ENCODE results near the gene RPUSD3. TPM values are rescaled to one million over a fixed set of nuclear protein-coding genes. Genes with fewer than 3 reads are reported as not detected.
A peak's percentile ranks its signal among the peaks of the same experiment; 100 is the strongest.

Gene RPUSD3
- total RNA-seq, 1 donor from 2014 or later, result 85.7 TPM

DNA sequence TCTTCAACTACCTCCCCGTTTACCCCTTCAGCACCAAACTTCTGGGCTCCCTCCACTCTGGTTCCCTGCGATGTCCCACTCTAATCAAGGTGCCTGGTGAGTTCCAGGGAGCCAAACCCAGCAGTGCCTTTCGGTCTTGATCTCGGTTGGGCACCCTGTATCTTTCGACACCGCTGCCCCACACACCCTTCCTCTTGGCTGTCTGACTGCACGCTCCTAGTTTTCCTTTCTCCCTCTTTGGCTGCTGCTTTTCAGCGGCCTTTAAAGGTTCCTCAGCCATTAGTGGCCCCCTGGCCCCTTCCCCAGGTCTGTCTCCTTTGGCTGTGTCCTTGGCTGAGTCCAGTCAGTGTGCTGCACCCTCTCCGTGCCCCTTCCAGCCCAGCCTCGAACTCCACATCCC, 33.0 kb downstream of the RPUSD3 start:
- Mint-ChIP-seq H3K4me1 (peaks cover 37% of the 10 kb centered on the region), H3K27ac (peak overlapping the region; percentile 35), H3K36me3 (ENCODE audit: low read depth) (peaks cover 45% of the 10 kb centered on the region), H3K9me3 (no peaks in the 10 kb centered on the region), H3K27me3 (no peaks in the 10 kb centered on the region), H3K4me3 (peak overlapping the region; percentile 82)
- DNase-seq, result no peak
- intact Hi-C loops (cut with micrococcal nuclease), result no loop called here

DNA sequence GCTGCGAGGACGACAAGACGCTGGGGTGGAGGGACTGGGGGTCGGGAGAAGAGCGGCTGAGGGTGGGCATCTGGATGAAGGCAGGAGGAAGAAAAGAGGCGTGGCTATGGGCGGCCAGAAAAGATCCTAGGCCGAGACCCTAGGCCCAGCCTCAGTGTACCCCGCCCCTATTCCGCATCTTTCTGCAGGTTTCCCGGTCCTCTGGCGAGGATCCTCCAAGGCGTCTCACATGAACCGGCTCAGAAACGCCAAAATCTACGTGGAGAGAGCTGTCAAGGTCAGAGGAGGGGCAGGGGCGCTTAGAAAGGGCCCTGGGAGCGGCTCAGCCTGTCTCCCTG, 33.4 kb downstream of the RPUSD3 start:
- Mint-ChIP-seq H3K27me3 (no peaks in the 10 kb centered on the region), H3K9me3 (no peaks in the 10 kb centered on the region), H3K36me3 (ENCODE audit: low read depth) (peaks cover 50% of the 10 kb centered on the region), H3K27ac (no peak overlapping the region), H3K4me1 (peaks cover 37% of the 10 kb centered on the region), H3K4me3 (peak overlapping the region; percentile 82)
- intact Hi-C loops (cut with micrococcal nuclease), result no loop called here
- DNase-seq, result no peak

DNA sequence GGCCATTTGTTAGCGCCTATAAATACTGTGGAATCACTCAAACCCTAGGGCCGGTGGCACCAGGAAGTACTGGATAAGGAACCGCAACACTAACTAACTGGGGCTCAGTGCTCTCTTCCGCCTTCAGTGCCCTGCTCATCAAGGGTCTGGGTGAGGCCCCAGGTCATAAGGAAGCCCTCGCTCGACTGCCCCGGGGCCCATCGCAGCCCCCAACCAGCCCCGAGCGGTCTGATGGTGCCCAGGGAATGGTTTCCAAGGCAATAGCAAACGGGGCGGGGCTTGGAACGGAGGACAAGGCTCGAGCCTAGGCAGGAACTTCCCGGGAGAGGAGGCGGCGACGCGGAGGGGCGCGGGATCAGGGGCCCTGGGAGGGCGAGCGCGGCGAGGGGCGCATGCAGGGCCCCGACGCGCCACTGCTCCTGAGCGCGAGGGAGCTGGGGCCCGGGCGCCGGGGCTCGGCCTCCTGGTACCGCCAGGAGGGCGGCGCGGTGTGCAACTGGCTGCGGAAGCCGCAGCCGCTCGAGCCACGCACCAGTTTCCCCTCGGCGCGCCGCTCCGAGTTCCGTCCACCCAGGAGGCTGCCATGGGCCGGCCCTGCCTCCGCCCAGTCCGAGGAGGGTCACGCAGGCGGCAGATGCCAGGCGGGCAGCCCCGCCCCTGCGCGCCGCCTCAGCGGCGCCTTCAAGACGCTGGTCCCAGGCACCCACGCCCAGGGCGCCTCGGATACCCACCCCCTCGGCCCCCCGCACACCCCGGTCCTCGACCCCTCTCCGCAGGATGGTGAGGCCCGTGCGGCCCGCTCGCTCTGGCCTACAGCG, 34.0 kb downstream of the RPUSD3 start, which contains the start of gene TTLL3:
Gene TTLL3 (plus strand): TSS at position 648 of the 818 bp plus-strand sequence. CDS start 400 bp downstream, outside the sequence.
- DNase-seq, result peak; percentile 84
- intact Hi-C loops (cut with micrococcal nuclease), result loop anchor here (2.0 kb wide), 1 partner anchor 59 kb away; no protein-coding TSS in a partner anchor
- H3K4me3 Mint-ChIP-seq, result peak within 1 kb of the TSS; percentile 82
- peaks cover 55% of the 10 kb centered on the region for H3K36me3 Mint-ChIP-seq (ENCODE audit: low read depth)
- H3K27ac Mint-ChIP-seq, result peak within 1 kb of the TSS; percentile 92
- H3K27me3 Mint-ChIP-seq, result no peaks in the 10 kb centered on the region
- peaks cover 37% of the 10 kb centered on the region for H3K4me1 Mint-ChIP-seq
- no peaks in the 10 kb centered on the region for H3K9me3 Mint-ChIP-seq

DNA sequence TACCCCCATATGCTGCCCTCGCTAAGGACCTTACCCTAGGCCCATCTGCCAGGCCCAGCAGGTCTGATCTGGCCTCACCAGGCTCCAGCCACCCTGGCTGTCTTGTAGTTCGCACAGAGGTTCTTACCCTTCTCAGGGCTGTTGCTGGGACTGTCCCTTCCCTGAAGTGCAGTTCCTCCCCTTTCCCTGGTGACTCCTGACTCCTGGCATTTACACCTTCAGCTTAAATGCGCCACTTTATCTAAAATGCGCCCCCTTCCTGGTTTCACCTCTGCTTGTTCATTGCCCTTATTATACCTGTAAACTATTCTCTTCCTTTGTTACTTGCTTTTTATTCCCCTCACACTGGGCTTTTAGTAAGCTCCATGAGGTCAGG, 34.6 kb downstream of the RPUSD3 start:
- Mint-ChIP-seq H3K4me3 (peak overlapping the region; percentile 82), H3K27me3 (no peaks in the 10 kb centered on the region), H3K9me3 (no peaks in the 10 kb centered on the region), H3K27ac (peak overlapping the region; percentile 92), H3K4me1 (peaks cover 40% of the 10 kb centered on the region), H3K36me3 (ENCODE audit: low read depth) (peaks cover 59% of the 10 kb centered on the region)
- intact Hi-C loops (cut with micrococcal nuclease), result loop anchor here (2.0 kb wide), 1 partner anchor 58 kb away; no protein-coding TSS in a partner anchor
- no peak for DNase-seq

DNA sequence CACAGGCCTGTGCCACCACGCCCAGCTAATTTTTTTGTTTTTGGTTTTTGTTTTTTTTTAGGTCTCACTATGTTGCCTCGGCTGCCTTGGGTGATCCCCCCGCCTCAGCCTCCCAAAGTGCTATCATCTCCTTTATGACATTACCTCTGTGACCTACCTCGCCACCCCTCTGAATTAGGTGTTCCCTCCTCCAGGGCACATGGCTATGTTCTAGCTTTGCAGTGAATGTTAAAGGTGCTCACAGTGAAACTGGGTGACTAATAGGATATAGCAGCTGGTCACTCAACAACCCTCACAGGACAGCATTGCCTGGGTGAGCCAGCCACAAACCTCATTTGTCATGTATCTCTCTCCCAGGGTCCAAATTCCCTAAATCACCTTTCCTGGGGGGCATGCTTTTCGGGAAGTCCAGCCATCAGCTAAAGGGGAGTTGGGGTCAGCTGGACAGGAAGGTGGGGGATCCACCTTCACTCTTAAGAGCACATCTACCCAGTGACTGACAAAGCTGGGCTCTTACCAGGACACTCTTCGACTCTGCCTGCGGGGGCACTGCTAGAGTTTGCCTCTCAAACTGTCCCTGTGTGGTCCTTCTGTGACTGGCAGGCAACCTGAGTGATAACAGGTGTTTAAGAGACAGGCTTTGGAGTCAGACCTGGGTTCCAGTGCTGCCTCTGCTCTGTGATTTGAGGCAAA, 35.3 kb downstream of the RPUSD3 start:
- intact Hi-C loops (cut with micrococcal nuclease), result loop anchor here (1.0 to 2.0 kb wide), 2 partner anchors 15 to 58 kb away; partner anchors contain the start of gene ARPC4
- no peaks in the 10 kb centered on the region for H3K27me3 Mint-ChIP-seq
- peaks cover 40% of the 10 kb centered on the region for H3K4me1 Mint-ChIP-seq
- H3K27ac Mint-ChIP-seq, result peak overlapping the region; percentile 92
- peaks cover 67% of the 10 kb centered on the region for H3K36me3 Mint-ChIP-seq (ENCODE audit: low read depth)
- DNase-seq, result peak; percentile 83
- peak overlapping the region; percentile 25 for H3K4me3 Mint-ChIP-seq
- no peaks in the 10 kb centered on the region for H3K9me3 Mint-ChIP-seq

DNA sequence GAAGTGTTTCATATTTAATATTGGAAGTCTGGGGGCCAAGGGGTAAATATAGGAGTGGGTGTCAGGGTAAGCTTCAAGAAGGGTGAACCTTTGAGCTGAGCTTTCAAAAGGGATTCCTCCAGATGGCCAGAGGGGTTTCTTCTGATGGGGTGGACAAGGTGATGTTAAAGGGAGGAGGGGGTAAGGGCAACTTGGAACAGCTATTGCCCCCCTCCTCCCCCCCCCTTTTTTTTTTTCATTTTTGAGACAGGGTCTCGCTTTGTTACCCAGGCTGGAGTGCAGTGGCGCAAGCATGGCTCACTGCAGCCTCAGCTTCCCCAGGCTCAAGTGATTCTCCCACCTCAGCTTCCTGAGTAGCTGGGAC, 35.8 kb downstream of the RPUSD3 start:
- Mint-ChIP-seq H3K4me1 (peaks cover 42% of the 10 kb centered on the region), H3K4me3 (no peak overlapping the region), H3K27ac (peak overlapping the region; percentile 92), H3K27me3 (no peaks in the 10 kb centered on the region), H3K9me3 (no peaks in the 10 kb centered on the region), H3K36me3 (ENCODE audit: low read depth) (peaks cover 68% of the 10 kb centered on the region)
- DNase-seq, result no peak
- intact Hi-C loops (cut with micrococcal nuclease), result loop anchor here (1.0 to 2.0 kb wide), 2 partner anchors 15 to 57 kb away; partner anchors contain the start of gene ARPC4

DNA sequence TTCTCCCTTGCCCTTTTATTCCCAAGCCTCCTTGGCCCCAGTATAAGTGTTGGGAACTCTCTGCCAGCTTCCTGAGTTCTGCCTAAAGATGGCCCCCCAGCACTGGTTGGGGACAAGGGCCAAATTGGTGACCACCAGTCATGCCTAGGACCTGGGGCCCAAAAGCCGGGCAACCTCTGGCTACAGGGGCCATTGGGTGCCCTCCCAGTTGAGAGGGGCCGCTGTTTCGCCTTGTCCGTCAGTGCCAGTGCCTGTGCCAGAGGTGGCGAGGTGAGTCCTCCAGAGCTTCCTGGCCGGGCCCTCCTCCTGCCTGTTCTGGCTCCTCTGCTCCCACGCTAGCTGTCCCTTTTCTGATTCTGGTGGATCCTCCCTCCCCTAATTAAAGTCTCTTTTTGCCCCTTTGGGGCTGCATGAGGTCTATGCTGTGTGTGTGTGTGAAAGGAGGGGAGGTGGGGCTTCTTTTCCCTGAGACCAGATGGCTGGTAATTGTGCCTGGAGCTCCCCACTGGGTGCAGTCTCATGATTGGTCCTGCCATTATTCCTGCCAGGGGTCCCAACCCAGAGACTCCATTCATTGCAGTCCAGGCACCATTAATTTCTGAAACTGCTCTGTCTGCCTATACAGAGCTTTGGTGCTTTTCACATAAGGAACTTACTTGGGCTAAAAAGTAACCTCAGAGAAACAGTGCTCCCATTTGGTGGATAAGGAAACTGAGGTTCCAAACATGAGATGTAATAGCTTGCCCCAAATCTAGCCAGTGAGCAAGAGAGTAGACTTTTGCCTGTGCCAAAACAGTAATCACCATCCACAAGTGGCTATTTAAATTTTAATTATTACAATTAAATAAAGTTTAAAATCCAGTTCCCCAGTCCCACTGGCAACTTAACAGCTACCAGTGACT, 36.9 kb downstream of the RPUSD3 start:
- Mint-ChIP-seq H3K27ac (no peak overlapping the region), H3K4me3 (no peak overlapping the region), H3K36me3 (ENCODE audit: low read depth) (peaks cover 71% of the 10 kb centered on the region), H3K9me3 (no peaks in the 10 kb centered on the region), H3K27me3 (no peaks in the 10 kb centered on the region), H3K4me1 (peaks cover 42% of the 10 kb centered on the region)
- intact Hi-C loops (cut with micrococcal nuclease), result no loop called here
- no peak for DNase-seq

DNA sequence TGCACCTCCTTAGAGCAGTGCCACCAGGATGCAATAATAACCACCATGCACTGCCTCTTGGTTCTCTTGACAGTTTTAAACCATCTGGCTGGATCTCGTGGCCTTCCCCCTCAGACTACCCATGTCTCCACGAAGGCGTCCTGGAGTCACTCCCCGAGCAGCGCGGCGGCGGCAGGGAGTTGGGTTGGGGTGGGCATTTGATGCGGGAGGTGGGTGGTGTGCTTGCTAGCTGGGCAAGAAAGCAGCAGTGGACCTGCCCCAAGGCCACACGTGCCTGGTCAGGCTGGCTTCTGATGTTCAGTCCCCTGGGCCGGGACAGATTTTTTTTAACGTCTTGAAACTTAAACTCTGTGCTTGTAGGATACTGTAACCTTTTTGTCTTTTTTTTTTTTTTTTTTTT, 37.7 kb downstream of the RPUSD3 start:
- peaks cover 39% of the 10 kb centered on the region for H3K4me1 Mint-ChIP-seq
- no peaks in the 10 kb centered on the region for H3K9me3 Mint-ChIP-seq
- peaks cover 70% of the 10 kb centered on the region for H3K36me3 Mint-ChIP-seq (ENCODE audit: low read depth)
- H3K4me3 Mint-ChIP-seq, result no peak overlapping the region
- no peak overlapping the region for H3K27ac Mint-ChIP-seq
- intact Hi-C loops (cut with micrococcal nuclease), result no loop called here
- no peaks in the 10 kb centered on the region for H3K27me3 Mint-ChIP-seq
- DNase-seq, result no peak

DNA sequence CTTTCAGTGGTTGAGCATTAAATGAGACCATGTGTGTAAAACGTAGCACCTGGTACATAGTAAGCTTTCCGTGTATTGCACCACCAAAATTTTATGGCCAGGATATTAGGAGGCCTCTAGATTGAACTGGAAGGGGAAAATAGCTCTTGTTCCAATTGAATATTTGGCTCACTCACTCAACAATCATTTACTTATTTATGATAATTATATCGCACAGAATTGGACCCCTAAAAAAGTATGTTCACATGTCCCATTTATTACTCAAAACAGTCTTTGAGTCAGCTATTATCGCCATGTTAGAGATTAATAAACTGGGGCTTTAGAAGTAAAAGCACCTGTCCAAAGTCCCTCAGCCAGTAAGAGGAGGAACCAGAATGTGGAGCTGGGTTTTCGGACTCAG, 38.8 kb downstream of the RPUSD3 start:
- no peaks in the 10 kb centered on the region for H3K9me3 Mint-ChIP-seq
- H3K4me1 Mint-ChIP-seq, result peaks cover 31% of the 10 kb centered on the region
- no peak for DNase-seq
- H3K4me3 Mint-ChIP-seq, result no peak overlapping the region
- intact Hi-C loops (cut with micrococcal nuclease), result no loop called here
- no peaks in the 10 kb centered on the region for H3K27me3 Mint-ChIP-seq
- H3K27ac Mint-ChIP-seq, result no peak overlapping the region
- peaks cover 73% of the 10 kb centered on the region for H3K36me3 Mint-ChIP-seq (ENCODE audit: low read depth)

DNA sequence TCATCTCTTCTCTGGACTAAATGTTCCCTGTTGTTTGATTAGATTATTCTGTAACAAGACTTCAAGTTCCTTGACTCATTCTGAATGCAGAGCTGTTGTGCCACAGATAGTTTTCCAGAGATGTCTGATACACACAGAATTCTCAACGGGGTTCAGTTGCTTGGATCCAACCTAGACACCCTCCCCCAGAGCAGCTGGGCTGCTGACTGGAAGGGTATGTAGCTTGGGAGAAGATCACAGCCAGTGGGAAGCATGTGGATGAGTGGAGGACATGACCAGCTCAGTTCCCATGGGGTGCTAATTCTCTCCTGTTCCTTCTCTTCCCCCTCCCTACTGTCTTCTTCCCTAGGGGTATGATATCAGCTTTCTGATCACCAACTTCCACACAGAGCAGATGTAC, 40.3 kb downstream of the RPUSD3 start:
- peaks cover 21% of the 10 kb centered on the region for H3K4me1 Mint-ChIP-seq
- H3K27me3 Mint-ChIP-seq, result no peaks in the 10 kb centered on the region
- peaks cover 77% of the 10 kb centered on the region for H3K36me3 Mint-ChIP-seq (ENCODE audit: low read depth)
- intact Hi-C loops (cut with micrococcal nuclease), result no loop called here
- H3K4me3 Mint-ChIP-seq, result no peak overlapping the region
- no peak overlapping the region for H3K27ac Mint-ChIP-seq
- no peak for DNase-seq
- no peaks in the 10 kb centered on the region for H3K9me3 Mint-ChIP-seq

DNA sequence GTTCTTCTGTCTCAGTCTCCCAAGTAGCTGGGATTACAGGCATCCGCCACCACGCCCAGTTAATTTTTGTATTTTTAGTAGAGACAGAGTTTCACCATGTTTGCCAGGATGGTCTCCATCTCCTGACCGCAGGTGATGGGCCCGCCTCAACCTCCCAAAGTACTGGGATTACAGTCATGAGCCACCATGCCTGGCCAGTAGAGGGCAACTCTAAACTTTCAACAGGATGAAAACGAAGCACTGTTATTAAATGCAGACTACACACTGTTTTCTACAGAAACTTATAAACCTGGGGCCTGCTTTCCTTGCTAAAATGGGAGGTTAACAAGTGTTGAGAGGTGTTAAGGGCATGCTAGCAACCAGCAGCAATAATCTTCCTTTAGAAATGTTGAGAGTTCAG, 43.3 kb downstream of the RPUSD3 start:
- Mint-ChIP-seq H3K36me3 (ENCODE audit: low read depth) (peaks cover 74% of the 10 kb centered on the region), H3K27me3 (no peaks in the 10 kb centered on the region), H3K27ac (no peak overlapping the region), H3K4me1 (peaks cover 15% of the 10 kb centered on the region), H3K9me3 (no peaks in the 10 kb centered on the region), H3K4me3 (no peak overlapping the region)
- intact Hi-C loops (cut with micrococcal nuclease), result no loop called here
- no peak for DNase-seq

DNA sequence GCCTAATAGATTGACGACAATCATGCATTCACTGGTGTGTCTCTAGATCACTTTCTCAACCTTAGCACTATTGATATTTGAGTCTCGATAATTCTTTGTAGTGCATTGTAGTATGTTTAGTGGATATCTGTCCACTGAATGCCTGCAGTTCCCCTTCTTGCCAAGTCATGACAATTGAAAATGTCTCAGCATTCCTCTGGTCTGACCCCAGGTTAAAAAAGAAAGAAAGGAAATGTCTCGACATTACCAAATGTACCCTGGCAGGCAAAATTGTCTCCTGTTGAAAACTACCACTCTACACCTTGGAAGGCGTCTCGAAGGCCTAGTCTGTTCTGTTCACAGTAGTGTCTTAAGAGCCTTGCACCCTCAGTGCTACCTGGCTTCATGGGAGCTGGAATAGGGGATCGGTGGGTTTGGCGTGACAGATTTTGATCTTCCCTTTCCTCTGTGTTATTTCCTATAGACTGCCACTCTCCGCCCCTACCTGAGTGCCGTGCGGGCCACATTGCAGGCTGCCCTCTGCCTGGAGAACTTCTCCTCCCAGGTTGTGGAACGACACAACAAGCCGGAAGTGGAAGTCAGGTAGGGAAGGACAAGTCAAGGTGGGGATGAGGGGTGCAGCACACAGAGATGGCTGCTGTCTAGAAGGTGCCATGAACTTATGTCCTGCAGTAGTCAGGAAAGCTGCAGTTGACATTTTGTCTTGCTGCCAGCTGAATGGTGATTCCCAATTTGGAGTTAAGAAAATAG, 46.4 kb downstream of the RPUSD3 start:
- no peak for DNase-seq
- peaks cover 23% of the 10 kb centered on the region for H3K4me1 Mint-ChIP-seq
- no peak overlapping the region for H3K27ac Mint-ChIP-seq
- intact Hi-C loops (cut with micrococcal nuclease), result no loop called here
- no peaks in the 10 kb centered on the region for H3K27me3 Mint-ChIP-seq
- H3K9me3 Mint-ChIP-seq, result no peaks in the 10 kb centered on the region
- H3K36me3 Mint-ChIP-seq (ENCODE audit: low read depth), result peaks cover 62% of the 10 kb centered on the region
- H3K4me3 Mint-ChIP-seq, result no peak overlapping the region

DNA sequence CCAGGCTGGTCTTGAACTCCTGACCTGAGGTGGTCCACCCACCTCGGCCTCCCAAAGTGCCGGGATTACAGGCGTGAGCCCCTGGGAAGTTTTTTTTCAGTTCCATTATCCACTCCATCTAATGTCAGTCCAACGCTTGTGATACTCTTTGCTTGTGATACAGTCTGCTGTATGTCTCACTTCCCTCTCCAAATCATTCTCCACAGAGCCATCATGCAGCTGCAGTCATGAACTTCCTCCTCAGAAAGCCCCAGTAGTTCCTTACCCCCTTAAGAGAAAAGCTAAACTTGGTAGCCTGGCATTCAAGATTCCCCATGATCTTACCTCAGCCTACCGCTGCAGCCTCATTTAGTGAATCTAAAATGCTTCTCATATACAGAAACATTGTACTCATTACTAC, 48.6 kb downstream of the RPUSD3 start:
- intact Hi-C loops (cut with micrococcal nuclease), result no loop called here
- Mint-ChIP-seq H3K4me1 (peaks cover 41% of the 10 kb centered on the region), H3K4me3 (peak overlapping the region; percentile 57), H3K27me3 (no peaks in the 10 kb centered on the region), H3K36me3 (ENCODE audit: low read depth) (peaks cover 59% of the 10 kb centered on the region), H3K9me3 (no peaks in the 10 kb centered on the region), H3K27ac (peak overlapping the region; percentile 27)
- DNase-seq, result no peak

All from activated CD4-positive, alpha-beta T cell treated with anti-CD3 and anti-CD28 coated beads, Interleukin-2, amount 10 ng/mL, durations not matched to agents 24 days and 14 days (primary cell).